HG02870 (cell line): ENCODE data around the gene PLXNA3.

Experiments used
- ATAC-seq: cut with Tn5 transposase; IDR thresholded peaks from one replicate; pipeline ENCODE4 v1.9.1; 2021; ENCODE audit warnings: mild to moderate bottlenecking, moderate library complexity; ENCODE audit not compliant: unreplicated experiment

The PLXNA3 gene

GRCh38 chrX:154525606-154526490, 67.8 kb downstream of the PLXNA3 start:
- no peak for ATAC-seq

- ATAC-seq: peak; percentile 59
Measured at GRCh38 chrX:154526901-154527675, 69.0 kb downstream of the PLXNA3 start.
